ENCODE measurements around the gene NQO2.
"Not testable (repeated sequence)": the region's sequence is repeated elsewhere in the genome, so short reads cannot be mapped to it uniquely, and the experiment has no call there.

Gene NQO2

DNA sequence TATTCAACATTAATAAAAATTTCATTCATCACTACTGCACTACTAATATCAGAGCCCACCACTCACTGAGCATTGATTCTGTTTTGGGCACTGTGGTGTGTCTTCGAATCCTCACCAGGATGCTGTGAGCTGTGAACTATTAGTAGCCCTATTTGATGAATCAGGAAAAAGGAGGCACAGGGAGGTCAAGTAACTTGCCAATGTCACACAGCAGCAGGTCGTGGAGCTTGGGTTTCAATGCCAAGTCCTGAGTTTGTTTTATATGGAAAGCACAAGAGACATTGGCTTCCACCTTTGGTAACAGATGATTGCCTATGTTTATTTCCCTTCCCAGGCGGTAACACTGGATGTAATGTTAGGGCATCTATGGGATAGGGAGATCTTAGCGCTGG lies 15.0 kb downstream of the NQO2 start:
- DNase-seq: no peak

DNA sequence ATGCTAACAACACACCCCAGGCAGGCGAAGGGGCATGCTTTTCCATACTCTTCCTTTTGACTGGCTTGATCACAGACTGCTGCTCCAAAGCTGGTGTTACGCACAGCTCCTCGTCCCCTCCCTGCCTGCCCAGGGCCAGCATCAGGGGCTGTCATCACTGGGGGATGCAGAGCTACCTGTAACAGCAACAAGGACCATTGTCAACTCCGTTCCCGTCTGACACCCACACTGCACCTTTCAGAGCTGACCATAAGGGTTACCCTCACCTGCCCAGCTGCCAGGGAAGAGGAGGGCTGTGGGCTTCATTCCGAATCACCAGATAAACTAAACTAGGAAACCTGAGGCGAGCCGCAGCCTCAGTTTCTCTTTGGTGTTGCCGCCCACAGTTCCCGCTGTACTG lies 15.4 kb downstream of the NQO2 start:
- no peak for DNase-seq

DNA sequence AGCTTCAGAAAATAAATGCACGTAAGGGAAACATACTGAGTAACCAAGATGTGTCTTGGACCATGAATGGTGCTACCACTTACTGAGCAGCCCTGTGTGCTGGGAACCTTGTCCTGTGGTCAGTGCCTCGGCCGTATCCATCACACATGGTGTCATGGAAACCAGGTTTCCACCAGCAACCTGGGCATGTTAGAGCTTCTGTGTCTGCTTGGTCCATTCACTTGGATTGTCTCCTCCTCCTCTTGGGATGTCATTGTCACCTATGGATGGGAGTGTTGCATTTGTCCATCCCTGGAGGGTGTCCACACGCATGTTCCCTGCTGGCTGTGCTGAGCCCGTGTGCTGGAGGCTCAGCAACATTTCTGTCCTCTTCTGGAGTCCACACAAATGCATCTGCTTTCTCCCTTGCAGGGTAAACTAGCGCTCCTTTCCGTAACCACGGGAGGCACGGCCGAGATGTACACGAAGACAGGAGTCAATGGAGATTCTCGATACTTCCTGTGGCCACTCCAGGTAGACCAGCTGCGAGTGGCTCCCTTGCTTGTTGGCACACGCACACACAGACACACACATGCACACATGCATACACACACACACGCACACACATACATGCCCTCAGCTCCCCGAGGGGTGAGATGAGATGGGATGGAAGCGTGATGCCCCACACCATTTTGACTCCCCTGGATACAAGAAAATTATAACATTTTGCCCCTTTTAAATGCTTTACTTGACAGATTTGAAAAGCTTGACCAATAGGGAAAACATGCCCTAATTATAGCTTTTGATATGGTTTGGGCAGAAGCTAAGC lies 17.0 kb downstream of the NQO2 start:
- no peak for DNase-seq

DNA sequence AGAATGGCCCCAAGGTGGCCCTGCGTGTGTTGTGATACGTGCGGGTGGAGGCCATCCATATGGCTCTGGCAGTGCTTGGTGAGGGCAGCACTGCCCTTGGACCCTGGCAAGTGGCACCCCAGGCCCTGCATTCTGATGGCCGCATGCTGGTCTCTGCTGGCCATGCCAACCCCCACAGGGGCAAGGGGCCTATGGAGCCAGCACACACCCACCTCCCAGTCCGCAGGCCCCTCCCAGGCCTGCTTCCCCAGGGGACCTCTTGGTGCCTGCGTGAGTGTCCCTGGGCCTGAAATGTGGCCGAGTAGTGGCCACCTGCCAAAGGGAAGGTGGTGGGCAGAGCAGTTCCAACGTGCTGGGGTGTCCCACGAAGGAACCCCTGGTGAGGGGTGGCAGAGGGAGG lies 17.6 kb downstream of the NQO2 start:
- DNase-seq: no peak

DNA sequence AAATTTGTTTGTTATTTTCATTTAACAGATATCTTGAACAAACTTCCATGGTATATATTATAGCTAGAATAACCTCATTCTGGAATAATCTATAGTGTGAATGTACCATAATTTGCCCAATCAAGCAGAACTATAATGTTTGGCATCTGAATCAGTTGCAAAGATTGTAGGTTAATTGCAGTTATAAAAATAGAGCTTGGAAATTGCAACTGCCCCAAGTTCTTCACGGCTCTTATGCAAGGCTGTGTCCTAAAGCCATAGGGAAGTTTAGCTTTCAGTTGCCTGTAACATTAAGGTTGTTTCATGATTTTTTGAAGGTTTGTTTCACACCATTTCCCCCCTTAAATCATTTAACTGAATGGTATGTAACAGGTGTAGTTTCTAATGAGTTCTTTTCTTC lies 19.4 kb downstream of the NQO2 start:
- no peak for DNase-seq

DNA sequence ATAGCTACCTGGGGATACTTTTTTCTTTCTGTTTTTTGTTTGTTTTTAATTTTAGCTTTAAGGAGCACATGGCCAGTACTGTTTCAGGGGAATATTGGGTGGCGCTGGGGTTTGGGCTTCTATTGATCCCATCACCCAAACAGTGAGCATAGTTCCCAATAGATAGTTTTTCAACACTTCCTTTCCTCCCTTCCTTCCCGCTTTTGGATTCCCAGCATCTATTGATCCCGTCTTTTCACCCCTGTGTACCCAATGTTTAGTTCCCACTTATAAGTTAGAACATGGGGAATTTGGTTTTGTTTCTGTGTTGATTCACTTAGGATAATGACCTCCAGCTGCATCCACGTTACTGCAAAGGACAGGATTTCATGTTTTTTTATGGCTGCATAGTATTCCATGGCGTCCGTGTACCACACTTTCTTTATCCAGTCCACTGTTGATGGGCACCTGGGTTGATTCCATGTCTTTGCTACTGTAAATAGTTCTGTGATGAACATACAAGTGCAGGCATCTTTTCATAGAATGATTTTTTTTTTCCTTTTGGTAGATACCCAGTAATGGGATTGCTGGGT lies 20.1 kb downstream of the NQO2 start:
- no peak for DNase-seq

DNA sequence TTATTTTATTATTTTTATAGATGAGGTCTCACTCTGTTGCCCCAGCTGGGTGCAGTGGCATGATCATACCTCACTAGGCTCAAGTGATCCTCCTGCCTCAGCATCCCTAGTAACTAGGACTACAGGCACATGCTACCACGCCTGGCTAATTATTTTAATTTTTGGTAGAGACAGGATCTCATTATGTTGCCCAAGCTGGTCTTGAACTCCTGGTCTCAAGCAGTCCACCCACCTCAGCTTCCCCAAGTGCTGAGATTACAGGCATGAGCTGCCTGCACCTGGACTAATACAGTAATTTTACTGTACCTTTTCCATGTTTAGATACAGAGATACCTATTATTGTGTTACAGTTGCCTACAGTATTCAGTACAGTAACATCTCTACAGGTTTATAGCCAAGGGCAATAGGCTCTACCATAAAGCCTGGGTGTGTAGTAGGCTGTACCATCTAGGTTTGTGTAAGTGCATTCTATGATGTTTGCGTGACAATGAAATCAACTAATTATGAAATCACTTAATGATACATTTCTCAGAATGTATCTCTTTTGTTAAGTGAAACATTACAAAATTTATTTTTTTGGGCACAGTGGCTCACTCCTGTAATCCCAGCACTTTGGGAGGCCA lies 21.4 kb downstream of the NQO2 start:
- DNase-seq: not testable (repeated sequence)

DNA sequence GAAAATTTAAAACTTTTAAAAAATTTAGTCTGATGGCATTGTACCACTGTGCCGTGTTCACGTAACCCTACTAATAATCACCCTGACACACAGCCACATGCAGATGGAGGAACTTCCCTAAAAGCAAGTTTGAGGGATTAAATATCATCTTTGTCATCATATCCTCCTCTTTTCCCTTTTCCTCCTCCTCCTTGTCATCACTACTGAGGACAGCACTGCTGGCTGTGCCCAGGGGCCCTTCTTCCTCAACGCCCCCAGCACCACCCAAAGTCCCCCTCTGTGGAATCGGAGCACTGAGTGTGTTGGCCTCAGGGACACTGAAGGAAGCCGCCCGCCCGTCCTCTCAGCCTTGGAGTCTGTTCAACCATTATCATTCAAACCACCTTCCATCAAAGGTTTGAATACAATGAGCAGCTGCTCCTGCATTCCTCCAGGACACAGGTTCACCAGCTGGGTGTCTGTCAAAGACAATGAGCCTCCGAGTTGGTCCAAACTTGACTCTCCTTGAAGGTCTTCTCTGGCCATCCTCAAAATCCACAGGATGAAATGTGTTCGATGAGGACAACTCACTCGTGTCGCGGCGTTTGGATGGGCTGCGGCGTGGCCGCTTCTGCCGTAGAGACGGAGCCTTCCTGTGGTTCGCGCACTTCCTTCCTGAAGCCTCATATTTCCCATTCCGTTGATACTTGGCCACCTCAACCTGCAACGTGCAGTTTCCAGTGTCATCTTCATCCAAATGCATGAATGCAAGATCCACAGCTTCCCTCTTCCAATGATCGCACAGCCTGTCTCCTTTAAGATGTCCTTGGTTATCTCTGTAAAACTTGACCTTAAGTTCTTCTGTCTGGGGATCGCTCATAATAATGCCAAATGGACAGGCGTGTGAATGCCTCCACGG lies 23.3 kb downstream of the NQO2 start:
- peak; percentile 61 for DNase-seq

DNA sequence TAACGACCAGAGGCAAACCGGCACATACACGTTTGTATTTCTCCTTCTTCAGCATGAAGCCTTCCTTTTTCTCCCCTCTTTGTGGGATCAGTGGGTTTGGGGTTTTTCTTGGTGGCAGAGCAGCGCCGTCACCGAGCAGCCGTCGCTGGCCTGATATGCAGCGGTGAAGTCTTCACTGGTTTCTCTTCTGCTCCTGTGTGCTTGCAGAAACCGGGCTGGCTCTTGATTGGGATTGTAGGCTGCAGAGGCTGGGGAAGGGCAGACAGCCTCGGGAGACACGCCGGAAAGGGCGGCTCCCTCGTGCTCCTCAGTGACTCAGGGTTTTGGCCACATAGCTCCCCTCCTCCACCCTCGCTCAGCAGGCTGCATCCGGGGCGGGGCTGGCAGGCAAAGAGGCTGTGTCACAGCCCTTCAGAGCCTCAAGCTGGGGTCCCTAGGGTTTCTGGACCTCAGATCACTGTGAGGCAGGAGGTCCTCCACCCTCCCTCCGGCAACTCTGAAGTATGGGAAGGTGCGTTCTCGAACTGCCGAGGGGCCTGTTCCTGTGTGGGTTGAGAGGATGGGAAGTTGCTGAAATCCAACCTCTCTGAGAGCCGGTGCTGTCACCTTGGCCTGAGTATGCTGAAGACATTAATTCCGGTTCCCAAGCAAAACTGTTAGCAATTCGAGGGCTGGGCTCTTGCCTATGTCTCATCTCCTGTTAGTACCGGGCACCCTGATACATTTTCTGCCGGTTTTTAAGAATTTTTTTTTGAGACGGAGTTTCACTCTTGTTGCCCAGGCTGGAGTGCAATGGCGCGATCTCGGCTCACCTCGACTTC lies 24.2 kb downstream of the NQO2 start:
- DNase-seq: peak; percentile 99

DNA sequence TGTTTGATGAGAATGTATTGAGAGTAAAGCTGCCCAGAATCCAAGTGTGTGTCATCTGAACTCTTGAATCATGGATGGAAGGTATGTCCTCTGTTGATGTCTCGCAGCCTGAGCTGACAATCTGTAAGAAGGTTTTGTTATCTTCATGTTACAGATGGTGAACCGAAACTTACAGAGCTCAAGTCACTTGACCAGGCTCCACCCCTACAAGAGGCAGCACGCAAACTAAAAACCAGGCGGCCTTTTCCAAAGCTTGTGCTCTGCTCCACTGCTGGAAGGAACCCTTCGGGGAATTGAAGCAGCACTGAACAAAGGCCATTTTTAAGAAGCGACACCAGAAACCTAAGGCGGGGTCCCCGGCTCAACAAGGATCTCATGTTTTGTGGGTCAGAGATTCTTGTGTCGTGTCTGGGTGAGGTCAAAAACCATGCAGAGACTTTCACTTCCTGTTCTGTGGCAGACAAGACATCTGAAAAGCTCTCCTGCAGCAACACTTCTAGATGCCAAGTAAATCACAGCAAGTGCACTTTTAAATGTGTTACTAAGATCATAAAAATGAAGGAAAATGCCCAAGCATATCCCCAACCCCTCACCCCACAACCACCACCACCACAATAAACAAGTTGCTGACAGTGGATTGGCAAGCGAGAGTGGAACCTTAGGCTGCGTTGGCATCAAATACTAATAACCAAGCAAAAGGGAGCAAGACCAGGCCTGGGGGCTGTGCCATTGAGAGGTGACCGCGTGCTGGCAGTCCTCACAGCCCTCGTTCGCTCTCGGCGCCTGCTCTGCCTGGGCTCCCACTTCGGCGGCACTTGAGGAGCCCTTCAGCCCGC lies 27.3 kb downstream of the NQO2 start:
- peak; percentile 92 for DNase-seq

DNA sequence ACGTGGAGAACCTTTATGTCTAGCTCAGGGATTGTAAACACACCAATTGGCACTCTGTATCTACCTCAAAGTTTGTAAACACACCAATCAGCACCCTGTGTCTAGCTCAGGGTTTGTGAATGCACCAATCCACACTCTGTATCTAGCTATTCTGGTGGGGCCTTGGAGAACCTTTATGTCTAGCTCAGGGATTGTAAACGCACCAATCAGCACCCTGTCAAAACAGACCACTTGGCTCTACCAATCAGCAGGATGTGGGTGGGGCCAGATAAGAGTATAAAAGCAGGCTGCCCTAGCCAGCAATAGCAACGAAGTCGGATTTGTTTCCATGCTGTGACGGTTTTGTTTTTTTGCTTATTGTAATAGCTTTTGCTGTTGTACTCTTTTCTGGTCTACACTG lies 28.5 kb downstream of the NQO2 start:
- not testable (repeated sequence) for DNase-seq

DNA sequence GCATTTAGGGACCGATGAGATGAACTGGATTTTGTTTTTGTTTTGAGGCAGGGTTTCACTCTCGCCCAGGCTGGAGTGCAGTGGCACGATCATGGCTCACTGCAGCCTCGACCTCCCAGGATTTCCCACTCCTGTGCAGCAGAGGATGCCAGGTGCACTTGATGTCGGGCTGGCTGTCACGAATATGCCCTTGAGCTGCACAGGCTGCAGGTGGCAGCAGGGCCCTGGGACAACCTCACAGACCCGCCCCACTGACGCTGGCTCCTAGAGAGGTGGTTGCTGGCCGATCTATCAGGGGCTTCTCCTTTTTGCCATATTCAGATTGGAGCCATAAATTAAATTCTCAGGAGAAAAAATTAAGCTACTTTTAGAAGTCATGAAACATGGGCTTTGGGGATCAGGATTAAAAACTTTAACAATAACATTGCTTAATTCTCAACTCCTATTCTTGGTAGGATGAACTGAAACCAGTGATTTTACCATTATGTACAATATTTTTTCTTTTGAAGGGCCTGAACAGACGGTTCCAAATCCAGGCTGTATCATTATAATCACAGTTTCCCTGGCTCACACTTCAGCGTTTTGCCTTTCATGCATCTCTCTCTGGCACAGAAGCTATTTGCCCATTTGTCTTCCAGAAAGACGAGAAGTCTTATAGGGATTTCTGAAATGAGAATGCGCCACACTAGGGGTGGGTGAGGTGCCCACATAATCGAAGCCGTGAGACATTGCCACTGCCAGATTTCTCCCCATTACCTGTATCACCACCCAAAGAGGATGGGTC lies 32.4 kb downstream of the NQO2 start:
- peak; percentile 93 for DNase-seq

DNA sequence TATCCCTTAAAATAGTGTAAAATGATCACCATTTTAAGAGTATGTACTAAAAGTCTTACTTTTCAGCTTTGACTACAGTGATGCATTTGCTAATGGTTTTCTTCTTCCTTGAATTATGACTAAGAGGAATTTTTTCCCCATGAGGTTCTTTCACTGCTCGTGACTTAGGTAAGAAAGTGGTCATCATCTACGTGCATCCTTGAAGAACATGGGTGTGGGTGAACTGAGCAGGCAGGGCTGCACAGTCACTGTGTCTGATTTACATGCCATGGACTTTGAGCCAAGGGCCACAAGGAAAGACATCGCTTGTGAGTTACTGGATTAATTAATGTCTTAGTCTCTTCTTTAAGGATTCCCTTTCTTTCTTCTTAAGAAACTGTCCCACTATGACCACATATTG lies 33.3 kb downstream of the NQO2 start:
- no peak for DNase-seq

DNA sequence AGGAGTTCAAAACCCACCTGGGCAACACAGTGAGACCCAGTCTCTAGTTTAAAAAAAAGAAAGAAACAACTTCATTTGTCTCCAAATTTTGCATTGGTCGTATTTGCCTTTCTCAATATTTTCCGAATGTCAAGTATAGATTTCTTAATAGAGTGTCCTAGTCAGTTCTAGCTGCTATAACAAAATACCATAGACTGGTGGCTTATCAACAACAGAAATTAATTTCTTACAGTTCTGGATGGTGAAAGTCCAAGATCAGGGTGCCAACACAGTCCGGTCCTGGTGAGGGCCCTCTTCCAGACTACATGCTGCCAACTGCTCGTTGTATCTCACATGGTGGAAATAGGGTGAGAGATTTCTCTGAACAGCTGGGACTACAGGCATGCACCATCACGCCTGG lies 34.0 kb downstream of the NQO2 start:
- DNase-seq: no peak

DNA sequence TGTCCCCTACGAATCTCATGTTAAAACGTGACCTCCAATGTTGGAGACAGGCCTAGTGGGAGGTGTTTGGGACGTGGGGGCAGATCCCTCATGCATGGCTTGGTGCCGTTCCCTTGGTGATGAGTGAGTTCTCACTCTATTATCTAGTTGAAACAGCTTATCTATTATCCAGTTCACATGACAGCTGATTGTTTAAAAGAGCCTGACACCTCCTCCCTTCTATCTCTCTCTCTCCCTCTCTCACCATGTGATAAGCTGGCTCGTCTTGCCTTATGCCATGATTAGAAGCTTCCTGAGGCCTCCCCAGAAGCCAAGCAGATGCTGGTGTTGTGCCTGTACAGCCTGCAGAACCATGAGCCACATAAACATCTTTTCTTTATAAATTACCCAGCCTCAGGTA lies 35.7 kb downstream of the NQO2 start:
- no peak for DNase-seq

DNA sequence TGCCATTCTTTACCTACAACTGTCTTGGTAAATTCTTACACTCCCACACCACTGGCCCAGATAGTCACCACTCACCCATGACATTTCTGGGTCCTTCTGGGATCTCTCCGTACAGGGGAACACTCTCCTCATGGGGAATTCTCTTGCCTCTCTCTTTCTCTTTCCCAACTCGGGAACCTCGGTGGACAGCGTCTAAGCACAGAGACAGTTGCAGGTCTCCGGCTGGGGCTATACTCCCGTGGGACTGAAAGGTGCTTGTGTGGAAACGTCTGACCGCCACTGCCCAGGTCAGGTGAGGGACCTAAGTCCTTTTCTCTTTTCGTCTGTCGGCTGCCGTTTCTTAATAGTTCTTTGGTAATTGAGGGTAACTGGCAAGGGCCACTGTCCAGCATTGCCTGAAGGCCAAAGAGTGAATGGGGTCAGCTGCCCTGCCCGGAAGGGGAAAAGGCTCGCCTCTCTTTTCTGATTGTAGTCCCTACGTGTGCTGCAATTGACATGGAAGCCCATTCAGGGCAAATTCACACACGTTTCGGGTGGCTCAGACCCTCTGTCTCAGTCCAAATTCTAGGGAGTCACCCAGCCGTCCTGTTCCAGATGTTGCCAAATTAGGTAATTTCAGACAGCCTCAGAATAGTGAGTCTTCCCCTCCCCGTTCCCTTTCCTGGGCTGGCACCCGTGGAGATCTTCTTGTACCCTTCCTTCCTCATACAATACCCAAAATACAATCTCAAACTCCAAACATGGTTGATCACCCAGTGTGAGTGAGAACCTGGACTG lies 37.4 kb downstream of the NQO2 start:
- no peak for DNase-seq

DNA sequence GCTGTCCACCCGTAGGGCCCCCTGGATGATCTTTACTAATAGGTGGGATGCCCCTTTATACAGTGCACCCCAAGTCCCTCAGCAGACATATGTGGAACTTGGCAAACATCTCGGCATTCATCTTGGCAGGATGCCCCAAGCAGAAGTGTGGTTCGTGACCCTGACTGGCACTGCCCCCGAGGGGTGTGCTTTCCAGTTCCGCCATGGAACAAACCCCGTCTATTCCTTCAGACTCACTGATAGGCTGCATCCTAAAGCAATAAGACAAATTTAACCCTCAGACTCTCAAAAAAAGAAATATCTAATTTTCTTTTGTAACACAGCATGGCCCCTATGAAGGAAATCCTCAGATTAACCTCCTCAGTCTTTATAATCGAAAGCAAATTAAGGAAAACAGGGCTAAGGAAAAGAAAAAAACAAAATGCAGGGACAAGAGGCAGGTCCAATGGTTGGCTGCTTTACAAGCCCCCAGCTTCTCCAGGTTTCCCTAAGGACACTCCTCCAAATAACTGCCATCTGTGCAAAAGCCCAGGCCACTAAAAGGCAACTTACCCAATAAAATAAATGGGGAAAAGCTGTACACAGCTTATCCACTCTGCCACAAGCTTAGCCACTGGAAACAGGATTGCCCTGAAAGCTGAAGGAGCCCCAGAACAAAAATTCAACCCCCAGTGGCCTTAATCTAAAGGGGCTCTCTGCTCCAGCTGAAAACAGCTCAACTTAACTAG lies 38.1 kb downstream of the NQO2 start:
- peak; percentile 71 for DNase-seq

DNA sequence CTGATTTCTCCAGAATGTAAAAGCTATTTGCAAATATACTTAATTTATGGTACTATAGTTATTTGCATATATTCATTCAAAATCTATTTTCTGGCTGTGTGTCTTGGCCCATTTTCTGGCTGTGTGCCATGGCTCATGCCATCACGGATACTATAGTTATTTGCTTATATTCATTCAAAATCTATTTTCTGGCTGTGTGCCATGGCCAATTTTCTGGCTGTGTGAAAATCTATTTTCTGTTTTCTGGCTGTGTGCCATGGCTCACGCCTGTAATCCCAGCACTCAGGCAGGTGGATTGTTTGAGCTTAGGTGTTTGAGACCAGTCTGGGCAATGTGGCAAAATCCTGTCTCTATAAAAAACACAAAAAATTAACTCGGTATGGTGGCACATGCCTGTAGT lies 39.7 kb downstream of the NQO2 start:
- DNase-seq: peak; percentile 92

DNA sequence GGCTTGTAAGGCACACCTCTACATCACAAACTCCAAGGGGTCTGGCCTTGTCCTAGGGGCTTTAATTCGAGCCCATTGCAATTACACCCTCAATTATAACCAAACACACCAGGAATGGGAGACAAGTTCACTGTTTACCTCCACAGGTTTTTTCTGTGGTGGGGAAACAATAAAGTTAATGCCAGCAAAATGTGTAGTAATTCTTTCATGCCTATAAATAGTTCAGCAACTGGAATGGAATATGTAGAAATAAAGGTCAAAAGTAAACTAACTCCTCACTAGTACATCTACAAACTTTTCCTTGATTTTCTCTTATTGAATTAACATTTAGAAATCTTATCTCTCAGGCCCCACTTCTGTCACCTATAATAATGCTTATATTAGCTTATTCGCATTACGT lies 41.5 kb downstream of the NQO2 start:
- DNase-seq: no peak
